ENCODE data around the gene ZSWIM5.

DNA sequence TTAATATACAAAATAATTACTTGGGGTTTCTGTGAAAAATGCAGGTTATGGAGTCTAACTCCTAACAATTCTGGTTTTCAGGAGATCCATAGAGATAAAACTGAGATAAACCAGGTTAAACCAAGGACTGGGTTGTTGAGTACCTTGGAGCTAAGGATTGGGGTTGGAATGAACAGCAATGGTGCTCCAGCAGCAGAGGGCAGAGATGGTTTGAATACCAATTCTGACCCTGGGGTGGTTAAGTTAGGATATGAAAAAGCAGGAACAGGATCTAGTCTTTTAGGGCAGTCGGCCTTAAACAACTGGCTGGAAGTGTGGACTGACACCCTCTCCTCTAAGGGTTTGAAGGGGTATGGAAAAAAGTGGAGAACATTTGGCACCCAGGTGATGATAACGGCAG is 141.3 kb downstream of the ZSWIM5 start:
- TF ChIP-seq CTCF (IDR thresholded peaks at IDR 0.05) (peak in 1 of 7 experiments; percentile 18), POLR2A (IDR thresholded peaks at IDR 0.05) (no peak)

All from body of pancreas (tissue), 4 donors.